Activated CD4-positive, alpha-beta T cell treated with anti-CD3 and anti-CD28 coated beads, Interleukin-2, amount 10 ng/mL, durations not matched to agents 24 days and 14 days (primary cell): ENCODE measurements around the gene DNAJB12. TPM values are rescaled to one million over a fixed set of nuclear protein-coding genes. Genes with fewer than 3 reads are reported as not detected.

ENCODE experiments used
- DNase-seq: peaks from one replicate; pipeline ENCODE4 v3.0.0; 2022
- H3K27ac Mint-ChIP-seq: one replicate; pipeline ENCODE4 v1.8.0; 2022; ENCODE audit warnings: mild to moderate bottlenecking, mixed read lengths
- H3K27me3 Mint-ChIP-seq: one replicate; pipeline ENCODE4 v1.8.0; 2022; ENCODE audit warnings: mixed read lengths
- H3K36me3 Mint-ChIP-seq: one replicate; pipeline ENCODE4 v1.8.0; 2022; ENCODE audit warnings: low read depth, mild to moderate bottlenecking, mixed read lengths
- H3K4me1 Mint-ChIP-seq: one replicate; pipeline ENCODE4 v1.8.0; 2021; ENCODE audit warnings: mixed read lengths
- H3K4me3 Mint-ChIP-seq: one replicate; pipeline ENCODE4 v1.8.0; 2022; ENCODE audit warnings: mild to moderate bottlenecking, moderate library complexity, mixed read lengths
- H3K9me3 Mint-ChIP-seq: one replicate; pipeline ENCODE4 v1.8.0; 2021; ENCODE audit warnings: mixed read lengths
- intact Hi-C: fragments of 100-400 bp; cut with micrococcal nuclease; formaldehyde crosslinking; loops from one replicate; pipeline ENCODE4 v1.15.1; 2023
- total RNA-seq: library from RNA; stranded (reverse); gene quantifications from 2 replicates; pipeline ENCODE4 v1.2.3, GENCODE V29; 2022

The DNAJB12 gene
- total RNA-seq, 1 donor from 2014 or later, result 35.1 TPM

- Mint-ChIP-seq H3K4me3 (peak overlapping the region; percentile 59), H3K4me1 (peaks cover 52% of the 10 kb centered on the region), H3K27ac (peak overlapping the region; percentile 99), H3K27me3 (no peaks in the 10 kb centered on the region), H3K9me3 (no peaks in the 10 kb centered on the region), H3K36me3 (peaks cover 6% of the 10 kb centered on the region)
- intact Hi-C loops, result loop anchor here (5.0 kb wide), 1 partner anchor 105 kb away; the partner anchor contains the start of genes ANAPC16 and ASCC1
- peak; percentile 78 for DNase-seq
Observed at GRCh38 chr10:72322280-72323058, 32.2 kb downstream of the DNAJB12 start.

GRCh38 chr10:72322030-72322279 lies 32.8 kb downstream of the DNAJB12 start:
- Mint-ChIP-seq H3K36me3 (peaks cover 5% of the 10 kb centered on the region), H3K4me1 (peaks cover 53% of the 10 kb centered on the region)
- DNase-seq, result peak; percentile 66

GRCh38 chr10:72321248-72322029 lies 33.3 kb downstream of the DNAJB12 start:
- DNase-seq, result peak; percentile 67
- peaks cover 51% of the 10 kb centered on the region for H3K4me1 Mint-ChIP-seq
- H3K27ac Mint-ChIP-seq, result peak overlapping the region; percentile 99
- intact Hi-C loops, result loop anchor here (5.0 kb wide), 1 partner anchor 104 kb away; the partner anchor contains the start of genes ANAPC16 and ASCC1
- H3K9me3 Mint-ChIP-seq, result no peaks in the 10 kb centered on the region
- peak overlapping the region; percentile 85 for H3K4me3 Mint-ChIP-seq
- H3K27me3 Mint-ChIP-seq, result no peaks in the 10 kb centered on the region
- no peaks in the 10 kb centered on the region for H3K36me3 Mint-ChIP-seq

More at GRCh38 chr10:72322030-72322279, 32.8 kb downstream of the DNAJB12 start:
- H3K27me3 Mint-ChIP-seq, result no peaks in the 10 kb centered on the region
- peak overlapping the region; percentile 99 for H3K27ac Mint-ChIP-seq
- intact Hi-C loops, result loop anchor here (5.0 kb wide), 1 partner anchor 105 kb away; the partner anchor contains the start of genes ANAPC16 and ASCC1
- H3K4me3 Mint-ChIP-seq, result peak overlapping the region; percentile 59
- no peaks in the 10 kb centered on the region for H3K9me3 Mint-ChIP-seq

- H3K27ac Mint-ChIP-seq, result peak overlapping the region; percentile 99
- peaks cover 55% of the 10 kb centered on the region for H3K4me1 Mint-ChIP-seq
- peak; percentile 87 for DNase-seq
- H3K36me3 Mint-ChIP-seq, result no peaks in the 10 kb centered on the region
- peak overlapping the region; percentile 85 for H3K4me3 Mint-ChIP-seq
- H3K9me3 Mint-ChIP-seq, result no peaks in the 10 kb centered on the region
- no peaks in the 10 kb centered on the region for H3K27me3 Mint-ChIP-seq
- intact Hi-C loops, result loop anchor here (1.0 to 5.0 kb wide), 7 partner anchors 11 to 103 kb away; partner anchors contain the start of genes ANAPC16 and ASCC1
Observed at GRCh38 chr10:72320676-72321247, 34.0 kb downstream of the DNAJB12 start.

- H3K4me3 Mint-ChIP-seq, result peak overlapping the region; percentile 85
- H3K9me3 Mint-ChIP-seq, result no peaks in the 10 kb centered on the region
- no peaks in the 10 kb centered on the region for H3K27me3 Mint-ChIP-seq
Observed at GRCh38 chr10:72319416-72320254, 35.1 kb downstream of the DNAJB12 start.

GRCh38 chr10:72318418-72319262 lies 36.1 kb downstream of the DNAJB12 start:
- H3K4me3 Mint-ChIP-seq, result peak overlapping the region; percentile 73
- DNase-seq, result peak; percentile 68
- intact Hi-C loops, result no loop called here
- peaks cover 61% of the 10 kb centered on the region for H3K4me1 Mint-ChIP-seq
- H3K27ac Mint-ChIP-seq, result peak overlapping the region; percentile 91
- no peaks in the 10 kb centered on the region for H3K36me3 Mint-ChIP-seq
- no peaks in the 10 kb centered on the region for H3K27me3 Mint-ChIP-seq
- H3K9me3 Mint-ChIP-seq, result no peaks in the 10 kb centered on the region

More at GRCh38 chr10:72319416-72320254, 35.1 kb downstream of the DNAJB12 start:
- peak; percentile 96 for DNase-seq
- Mint-ChIP-seq H3K27ac (peak overlapping the region; percentile 99), H3K36me3 (no peaks in the 10 kb centered on the region), H3K4me1 (peaks cover 61% of the 10 kb centered on the region)
- intact Hi-C loops, result loop anchor here (1.0 to 5.0 kb wide), 7 partner anchors 12 to 102 kb away; partner anchors contain the start of genes ANAPC16 and ASCC1

- Mint-ChIP-seq H3K27me3 (no peaks in the 10 kb centered on the region), H3K27ac (peak overlapping the region; percentile 80), H3K36me3 (no peaks in the 10 kb centered on the region), H3K4me3 (peak overlapping the region; percentile 29), H3K4me1 (peaks cover 48% of the 10 kb centered on the region), H3K9me3 (no peaks in the 10 kb centered on the region)
- intact Hi-C loops, result no loop called here
- peak; percentile 78 for DNase-seq
Observed at GRCh38 chr10:72316748-72317435, 37.8 kb downstream of the DNAJB12 start.

GRCh38 chr10:72316386-72316700 lies 38.4 kb downstream of the DNAJB12 start:
- intact Hi-C loops, result no loop called here
- H3K4me3 Mint-ChIP-seq, result no peak overlapping the region
- H3K36me3 Mint-ChIP-seq, result no peaks in the 10 kb centered on the region
- DNase-seq, result no peak
- H3K27ac Mint-ChIP-seq, result peak overlapping the region; percentile 64
- no peaks in the 10 kb centered on the region for H3K9me3 Mint-ChIP-seq
- no peaks in the 10 kb centered on the region for H3K27me3 Mint-ChIP-seq
- peaks cover 46% of the 10 kb centered on the region for H3K4me1 Mint-ChIP-seq

GRCh38 chr10:72315611-72316385 lies 38.9 kb downstream of the DNAJB12 start:
- H3K4me1 Mint-ChIP-seq, result peaks cover 44% of the 10 kb centered on the region
- H3K9me3 Mint-ChIP-seq, result no peaks in the 10 kb centered on the region
- no peaks in the 10 kb centered on the region for H3K27me3 Mint-ChIP-seq
- intact Hi-C loops, result no loop called here
- H3K36me3 Mint-ChIP-seq, result no peaks in the 10 kb centered on the region
- peak overlapping the region; percentile 64 for H3K27ac Mint-ChIP-seq
- no peak for DNase-seq
- no peak overlapping the region for H3K4me3 Mint-ChIP-seq

GRCh38 chr10:72315054-72315453 lies 39.7 kb downstream of the DNAJB12 start:
- DNase-seq, result no peak
- H3K27me3 Mint-ChIP-seq, result no peaks in the 10 kb centered on the region
- intact Hi-C loops, result no loop called here
- peaks cover 45% of the 10 kb centered on the region for H3K4me1 Mint-ChIP-seq
- no peaks in the 10 kb centered on the region for H3K36me3 Mint-ChIP-seq
- H3K9me3 Mint-ChIP-seq, result no peaks in the 10 kb centered on the region
- no peak overlapping the region for H3K27ac Mint-ChIP-seq
- no peak overlapping the region for H3K4me3 Mint-ChIP-seq

GRCh38 chr10:72314263-72314662 lies 40.5 kb downstream of the DNAJB12 start:
- Mint-ChIP-seq H3K4me3 (no peak overlapping the region), H3K36me3 (no peaks in the 10 kb centered on the region), H3K9me3 (no peaks in the 10 kb centered on the region), H3K27me3 (no peaks in the 10 kb centered on the region), H3K27ac (peak overlapping the region; percentile 41), H3K4me1 (peaks cover 50% of the 10 kb centered on the region)
- intact Hi-C loops, result no loop called here
- DNase-seq, result no peak
